Stimulated activated CD4-positive, alpha-beta T cell treated with anti-CD3 and anti-CD28 coated beads, Interleukin-12 subunit alpha, Interleukin-12 subunit beta, amount 100 ng/mL, for 24 hours (primary cell): Measurements from ENCODE around the gene NSMF.

Source experiments
- DNase-seq, 2 experiments: peaks; one replicate each; pipeline ENCODE4 v3.0.0-alpha.2; 2020; ENCODE audit warnings: low read depth in 2 of 2

The NSMF gene

DNA sequence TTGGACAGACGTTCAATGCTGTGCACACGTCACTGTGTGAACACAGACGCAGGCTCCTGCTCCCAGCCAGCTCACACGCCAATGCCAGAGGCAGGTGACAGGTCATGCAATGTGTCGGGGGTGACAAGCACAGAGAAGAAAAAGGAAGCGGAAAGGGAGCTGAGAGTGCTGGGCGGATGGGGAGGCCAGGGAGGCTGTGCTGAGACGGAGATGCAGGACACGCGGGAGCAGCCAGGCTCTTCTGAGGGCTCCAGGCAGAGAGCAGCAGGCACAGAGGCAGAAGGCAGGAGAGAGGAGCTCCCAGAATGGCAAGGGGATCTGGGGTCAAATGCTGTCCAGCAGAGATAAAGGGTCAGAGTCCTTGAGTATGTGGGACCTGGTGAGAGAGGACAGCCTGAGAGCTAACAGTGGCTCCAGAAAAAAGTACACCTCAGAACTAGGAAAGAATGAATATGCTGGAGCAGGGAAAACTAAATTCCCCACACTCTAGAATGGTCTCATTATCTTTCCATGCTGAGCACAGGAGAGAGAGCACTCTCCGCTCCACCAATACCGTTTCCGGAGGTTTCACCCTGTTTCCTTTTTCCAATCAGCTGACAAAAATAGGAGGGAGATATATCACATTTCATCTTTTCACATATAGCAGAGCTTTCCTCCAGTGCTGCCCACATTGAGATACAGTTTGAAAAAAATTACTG is 32.8 kb upstream of the NSMF start:
- no peak for DNase-seq

GRCh38 chr9:137490532-137491186 is 31.5 kb upstream of the NSMF start:
- DNase-seq = no peak

DNA sequence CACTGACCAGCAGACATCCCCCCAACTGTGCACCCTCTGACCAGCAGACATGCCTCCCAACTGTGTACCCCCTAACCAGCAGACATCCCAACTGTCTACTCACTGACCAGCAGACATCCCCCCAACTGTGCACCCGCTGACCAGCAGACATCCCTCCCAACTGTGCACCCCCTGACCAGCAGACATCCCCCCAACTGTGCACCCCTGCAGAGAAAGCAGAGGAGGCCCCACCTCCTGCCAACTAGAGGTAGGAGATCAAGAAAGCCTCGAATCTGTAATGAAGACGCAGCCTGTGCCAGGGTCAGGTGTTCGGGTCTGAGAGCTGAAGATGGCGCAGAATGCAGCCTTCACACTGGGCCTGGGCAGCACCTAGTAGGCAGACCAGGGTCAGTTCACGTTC is 29.8 kb upstream of the NSMF start:
- no peak for DNase-seq

DNA sequence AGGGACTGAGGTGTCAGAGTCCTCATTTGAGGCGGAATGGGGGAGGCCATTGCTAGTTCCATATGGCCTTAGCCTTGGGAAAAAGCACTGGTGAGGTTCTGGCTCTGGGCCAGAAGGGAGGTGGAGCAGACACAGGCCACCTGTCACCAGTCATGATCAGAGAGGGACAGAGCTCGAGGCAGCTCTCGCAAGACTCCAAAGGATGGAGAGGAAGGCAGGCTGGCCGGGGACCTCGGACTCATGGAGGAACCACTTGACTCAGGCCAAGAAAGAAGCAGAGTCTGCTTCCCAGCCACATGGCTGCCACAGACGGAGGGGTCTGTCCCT is 29.2 kb upstream of the NSMF start:
- DNase-seq = no peak

DNA sequence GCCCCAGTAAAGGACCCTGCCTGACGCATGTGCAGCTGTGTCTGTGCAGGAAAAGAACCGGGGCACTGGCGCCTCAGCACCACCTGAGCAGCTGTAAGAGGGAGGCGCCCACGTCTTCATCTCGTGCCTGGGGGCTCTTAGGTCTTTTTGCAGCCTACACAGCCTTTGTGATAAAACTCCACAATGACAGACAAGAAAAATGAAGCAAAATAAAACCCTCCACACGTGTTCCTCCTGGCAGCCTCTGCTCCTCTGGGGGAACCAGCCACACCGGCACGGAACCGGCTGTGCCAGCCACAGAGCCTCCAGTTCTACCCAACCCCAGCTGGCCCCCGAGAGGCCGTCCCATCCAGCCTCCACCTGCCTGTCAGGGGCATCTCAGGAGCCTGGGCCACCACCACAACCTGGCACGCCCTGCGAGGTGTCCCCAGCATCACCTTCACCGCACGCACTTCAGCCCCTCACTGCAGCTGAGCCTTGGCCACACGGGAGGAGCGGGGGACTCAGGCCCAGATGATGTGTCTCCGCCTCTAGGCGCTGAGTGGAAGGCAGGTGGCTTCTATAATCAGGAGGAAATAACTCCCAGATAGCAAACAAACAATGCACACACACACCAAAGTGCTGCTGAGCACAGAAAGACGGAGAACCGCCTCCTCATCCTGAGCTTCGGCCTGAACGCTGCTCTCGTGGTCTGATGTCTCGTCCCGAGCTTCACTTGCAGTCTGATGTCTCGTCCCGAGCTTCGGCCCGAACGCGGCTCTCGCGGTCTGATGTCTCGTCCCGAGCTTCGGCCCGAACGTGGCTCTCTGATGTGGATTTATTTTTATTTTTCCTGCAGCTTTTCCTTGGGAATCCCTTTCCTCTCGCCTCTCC is 28.6 kb upstream of the NSMF start:
- no peak for DNase-seq

GRCh38 chr9:137486545-137487453 is 27.7 kb upstream of the NSMF start:
- no peak for DNase-seq

DNA sequence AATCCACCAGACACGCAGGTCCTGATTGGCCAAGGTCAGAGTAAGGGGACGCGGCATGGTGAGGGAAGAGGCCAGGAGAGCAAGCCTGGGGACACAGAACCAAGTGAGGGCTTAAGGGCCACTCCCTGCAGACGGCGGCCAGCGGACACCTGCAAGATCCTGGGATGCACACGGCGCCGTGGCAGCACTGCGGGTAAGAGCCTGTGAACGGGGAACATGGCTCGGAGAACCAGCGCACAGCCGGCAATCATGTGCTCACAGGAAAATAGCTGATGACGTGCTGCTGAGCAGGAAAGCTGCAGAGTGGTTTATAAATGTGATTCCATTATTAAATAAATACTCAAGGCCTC is 27.0 kb upstream of the NSMF start:
- DNase-seq = no peak

DNA sequence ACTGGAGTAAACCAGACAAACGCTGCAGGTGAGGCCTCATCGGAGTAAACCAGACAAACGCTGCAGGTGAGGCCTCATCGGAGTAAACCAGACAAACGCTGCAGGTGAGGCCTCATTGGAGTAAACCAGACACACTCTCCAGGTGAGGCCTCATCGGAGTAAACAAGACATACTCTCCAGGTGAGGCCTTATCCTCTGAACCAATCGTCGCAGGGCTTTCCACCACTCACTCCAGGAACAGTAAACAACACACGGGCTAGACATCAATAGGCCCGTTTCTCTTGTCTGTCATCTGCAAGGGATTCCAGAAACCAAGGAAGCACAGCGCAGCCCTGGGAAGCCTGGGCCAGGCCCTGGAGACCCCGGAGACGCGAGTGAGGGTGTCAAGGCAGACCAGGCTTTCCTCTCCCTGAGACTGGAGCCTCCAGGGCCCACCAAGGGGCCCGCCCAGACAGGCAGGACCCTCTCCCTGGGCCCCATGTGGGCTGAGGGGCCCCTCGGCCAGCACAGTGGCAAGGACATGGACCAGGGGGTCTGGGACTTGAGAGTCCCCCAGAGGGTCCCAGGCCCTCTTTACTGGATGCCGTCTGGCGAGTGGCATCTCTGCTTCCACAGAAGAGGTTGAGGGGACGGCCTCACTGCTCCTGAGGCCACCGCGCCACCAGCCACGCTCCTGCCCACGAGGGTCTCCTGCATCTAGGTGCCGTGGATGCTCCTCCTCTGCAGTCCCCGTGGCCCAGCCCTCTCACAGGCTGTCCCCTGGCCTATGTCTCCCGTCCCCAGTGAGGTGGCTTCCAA is 26.4 kb upstream of the NSMF start:
- DNase-seq = no peak

DNA sequence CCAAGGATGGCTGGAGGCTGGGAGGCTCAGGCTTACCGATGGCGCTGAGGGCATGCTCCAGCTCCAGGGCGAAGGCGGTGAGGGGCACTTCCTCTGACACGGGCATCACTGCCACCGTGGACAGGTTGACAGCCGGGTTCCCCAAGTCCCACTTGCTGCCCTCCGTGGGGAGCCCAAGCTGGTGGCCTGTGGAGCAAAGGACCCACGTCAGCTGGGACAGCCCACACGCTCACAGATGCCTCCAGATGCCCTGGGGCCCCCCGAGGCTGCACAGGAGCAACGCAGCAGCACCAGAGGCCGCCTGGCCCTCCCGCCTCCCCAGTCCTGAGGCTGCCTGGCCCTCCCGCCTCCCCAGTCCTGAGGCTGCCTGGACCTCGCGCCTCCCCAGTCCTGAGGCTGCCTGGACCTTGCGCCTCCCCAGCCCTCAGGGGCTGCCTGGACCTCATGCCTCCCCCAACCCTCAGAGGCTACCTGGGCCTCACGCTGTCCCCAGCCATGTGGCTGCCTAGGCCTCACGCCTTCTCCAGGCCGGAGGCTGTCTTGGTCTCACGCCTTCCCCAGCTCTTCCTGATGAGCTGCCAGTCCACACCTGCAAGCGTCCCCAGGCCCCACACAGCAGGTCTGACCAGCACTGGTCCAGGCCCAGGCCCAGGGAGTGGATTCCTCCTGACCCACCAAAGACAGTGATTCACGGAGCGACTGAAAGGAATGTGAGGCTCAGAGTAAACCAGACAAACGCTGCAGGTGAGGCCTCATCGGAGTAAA is 25.6 kb upstream of the NSMF start:
- no peak for DNase-seq

GRCh38 chr9:137482094-137482781 is 23.1 kb upstream of the NSMF start:
- no peak for DNase-seq

- no peak for DNase-seq
Measured at GRCh38 chr9:137480686-137481683, 21.9 kb upstream of the NSMF start.

DNA sequence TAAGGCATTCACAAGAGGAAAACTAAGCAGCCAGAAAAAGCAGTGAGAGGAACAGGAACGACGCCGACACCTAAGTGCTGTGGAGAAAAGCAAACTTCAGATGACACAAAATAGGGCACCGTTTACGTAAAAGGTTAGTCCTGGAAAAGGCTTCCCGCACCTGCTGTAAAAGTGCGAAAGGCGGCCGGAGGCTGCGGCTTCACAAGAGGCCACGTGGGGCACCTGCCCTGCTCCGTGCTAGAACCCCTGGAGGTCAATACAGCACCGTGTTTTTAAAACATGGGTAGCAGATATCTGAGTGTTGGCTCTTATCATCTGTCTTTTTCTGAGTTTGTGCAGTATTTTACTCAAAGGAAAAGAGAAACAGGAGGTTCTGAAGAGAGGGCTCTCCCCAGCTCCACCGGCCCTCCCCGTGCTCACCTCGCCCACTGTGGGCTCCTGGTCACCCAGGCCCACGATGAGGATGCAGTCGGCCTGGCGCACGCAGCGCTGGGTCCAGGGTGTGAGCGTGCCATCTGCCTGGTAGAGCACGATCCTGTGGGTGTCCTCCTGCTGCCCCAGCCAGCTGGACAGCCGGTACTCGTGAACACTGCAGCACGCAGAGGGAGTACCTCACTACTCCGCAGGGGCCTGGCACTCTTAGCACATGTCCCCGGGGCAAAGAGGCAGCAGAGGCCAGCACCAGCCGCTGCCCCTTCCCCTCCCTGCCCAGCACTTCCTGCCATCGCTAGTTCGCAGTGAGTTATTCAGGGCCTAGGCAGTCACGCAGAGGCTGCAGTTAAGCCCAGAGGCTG is 21.0 kb upstream of the NSMF start:
- no peak for DNase-seq

DNA sequence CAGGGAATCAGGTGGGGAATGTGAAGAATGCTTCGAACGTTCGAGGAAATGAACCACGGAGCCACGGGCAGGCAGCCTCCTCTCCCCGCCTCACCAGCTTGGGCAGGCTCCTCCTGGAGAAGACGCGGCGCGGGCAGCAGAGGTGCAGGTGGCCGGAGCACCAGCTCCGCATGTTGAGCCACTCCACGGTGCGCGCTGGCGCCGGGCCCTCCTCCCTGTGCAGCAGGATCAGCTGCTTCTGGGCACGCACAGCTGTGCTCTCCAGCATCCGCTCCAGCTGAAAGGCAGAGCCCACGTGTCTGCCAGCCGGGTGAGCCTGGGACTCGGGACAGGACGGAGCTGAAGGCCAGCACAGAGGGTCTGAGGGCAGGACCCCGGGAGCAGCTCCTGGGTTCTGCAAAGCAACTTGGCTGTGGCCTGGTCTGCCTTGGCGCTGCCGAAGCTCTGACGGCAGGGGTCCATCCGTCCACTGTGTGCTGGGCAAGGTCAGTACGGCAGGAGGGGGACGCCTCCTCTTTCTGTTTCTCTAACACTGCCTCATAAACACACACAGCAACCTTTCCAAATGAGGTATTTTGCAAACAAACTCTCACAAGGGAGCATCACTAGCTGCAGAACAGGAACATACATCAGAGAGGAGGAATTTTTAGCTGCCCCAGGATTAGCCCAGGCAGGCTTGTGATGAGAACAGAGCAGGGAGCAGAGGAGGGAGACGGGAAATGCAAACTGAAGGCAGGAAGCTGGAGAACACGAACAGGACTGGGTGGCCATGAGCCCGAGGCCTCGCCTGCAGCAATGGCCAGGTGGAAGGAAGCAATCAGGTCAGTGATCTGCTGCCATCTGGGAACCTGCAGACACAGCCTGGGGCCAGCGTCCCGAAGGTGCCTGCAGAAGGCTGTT is 20.1 kb upstream of the NSMF start:
- no peak for DNase-seq

DNA sequence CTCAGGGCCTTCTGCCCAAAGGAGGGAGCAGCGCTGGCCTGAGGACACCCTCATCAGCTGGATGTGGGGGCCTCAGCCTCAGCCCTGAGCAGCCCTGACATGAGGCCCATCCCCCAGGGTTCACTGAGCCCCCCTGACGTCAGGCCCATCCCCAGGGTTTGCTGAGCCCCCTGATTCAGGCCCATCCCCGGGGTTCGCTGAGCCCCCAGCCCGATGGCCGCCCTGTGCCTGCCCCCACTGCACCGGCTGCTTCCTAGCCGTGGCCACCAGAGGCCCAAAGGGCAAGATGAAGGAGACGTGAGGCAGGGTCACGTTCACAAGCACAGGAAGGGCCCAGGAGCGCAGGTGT is 19.5 kb upstream of the NSMF start:
- DNase-seq = no peak

DNA sequence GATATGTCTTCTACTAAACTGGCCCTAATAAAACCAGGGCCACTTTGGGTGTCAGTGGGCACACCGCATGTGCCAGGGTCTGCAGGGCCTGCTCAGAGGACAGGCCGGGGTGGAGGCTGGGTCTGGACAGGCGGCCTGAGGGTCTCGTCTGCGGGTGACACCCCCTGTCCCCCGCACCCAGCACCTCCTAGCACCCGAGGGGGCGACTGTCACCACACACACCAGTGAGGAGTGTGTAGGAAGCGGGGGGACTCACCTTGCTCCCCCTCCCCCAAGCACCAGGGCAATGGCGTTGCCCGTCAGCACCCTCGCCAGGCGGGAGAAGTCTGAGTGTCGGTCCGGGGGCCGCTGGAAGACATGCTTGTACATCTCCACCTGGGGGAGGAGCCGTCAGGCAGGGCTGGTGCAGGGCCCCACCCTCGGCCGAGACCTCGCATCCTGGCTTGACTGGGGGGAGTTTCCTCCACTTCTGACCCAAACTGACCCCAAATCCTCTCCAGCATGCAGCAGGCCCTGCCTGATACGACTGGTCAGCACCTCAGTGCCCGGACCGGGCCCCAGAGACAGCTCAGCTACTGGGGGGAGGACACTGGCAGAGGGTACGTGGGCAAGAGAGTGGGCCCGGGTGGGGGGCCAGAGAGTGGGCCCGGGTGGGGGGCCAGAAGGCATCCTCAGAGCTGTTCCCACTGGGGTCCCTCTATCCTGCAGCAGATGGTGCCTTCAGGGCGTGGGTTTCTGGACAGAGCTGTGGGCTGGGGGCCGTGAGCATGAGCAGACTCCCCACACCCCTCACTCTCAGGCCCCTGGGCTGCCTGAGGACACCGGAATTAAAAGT is 18.9 kb upstream of the NSMF start:
- no peak for DNase-seq

GRCh38 chr9:137476856-137477255 is 17.7 kb upstream of the NSMF start:
- DNase-seq = no peak
